Esophagus muscularis mucosa (tissue), 4 donors: ENCODE data around the gene STOM. TPM values are rescaled to one million over a fixed set of nuclear protein-coding genes. Genes with fewer than 3 reads are reported as not detected.

Experiments
- DNase-seq: peaks from one replicate; pipeline ENCODE4 v3.0.0-alpha.2; 2017; ENCODE audit errors: extremely low spot score
- H3K27ac ChIP-seq, 4 donors: fragments of 200-600 bp; sonication (generic); replicated peaks in 1 of 4; 1 replicate in 3 of 4; 2 replicates in 1 of 4; pipeline ENCODE4 v1.5.1; 2016 to 2019; ENCODE audit warnings: mild to moderate bottlenecking in 1 of 4
- H3K27me3 ChIP-seq, 4 donors: fragments of 200-600 bp; sonication (generic); one replicate each; pipeline versions ENCODE4 v1.5.1 to v1.6.0; 2016 to 2019
- H3K36me3 ChIP-seq, 4 donors: fragments of 200-600 bp; sonication (generic); one replicate each; pipeline ENCODE4 v1.5.1; 2016 to 2019
- H3K4me1 ChIP-seq, 4 donors: fragments of 200-600 bp; sonication (generic); one replicate each; pipeline ENCODE4 v1.5.1; 2016 to 2019
- H3K4me3 ChIP-seq, 4 donors: fragments of 200-600 bp; sonication (generic); 1 replicate in 2 of 4; 2 replicates in 2 of 4; pipeline ENCODE4 v1.5.1; 2016 to 2019; ENCODE audit warnings: mild to moderate bottlenecking in 4 of 4, moderate library complexity in 1 of 4
- H3K9me3 ChIP-seq, 4 donors: fragments of 200-600 bp; sonication (generic); 1 replicate in 3 of 4; 2 replicates in 1 of 4; pipeline ENCODE4 v1.5.1; 2016 to 2019
- CTCF ChIP-seq, 3 experiments: fragments of 200-600 bp in 2 of 3; fragments of 450-650 bp in 1 of 3; sonication (generic) in 2 of 3; IDR thresholded peaks; one replicate each; pipeline ENCODE4 v1.5.1; 2017 to 2019; ENCODE audit warnings: antibody characterized with exemption in 3 of 3, mild to moderate bottlenecking in 2 of 3, moderate library complexity in 1 of 3
- EP300 ChIP-seq: sonication (generic); formaldehyde crosslinking; IDR thresholded peaks from one replicate; pipeline ENCODE4 v1.6.1; 2017; ENCODE audit warnings: antibody characterized with exemption
- POLR2A ChIP-seq: fragments of 450-650 bp; IDR thresholded peaks from one replicate; pipeline ENCODE4 v1.6.1; 2017; ENCODE audit warnings: antibody characterized with exemption, moderate library complexity, mild to moderate bottlenecking, low read depth
- POLR2AphosphoS5 ChIP-seq, 2 donors: sonication (generic); formaldehyde crosslinking; IDR thresholded peaks; one replicate each; pipeline ENCODE4 v1.6.1; 2017; ENCODE audit warnings: antibody characterized with exemption in 2 of 2
- WGBS: methylation state at CpG from one replicate; pipeline ENCODE4 v1.1.5; 2018; 5-methylcytosine and 5-hydroxymethylcytosine counted together
- intact Hi-C: fragments of 100-400 bp; cut with DNase I; formaldehyde crosslinking; loops from one replicate; pipeline ENCODE4 v1.15.1; 2023
- total RNA-seq, 4 donors: library from RNA; depleted of rRNA; stranded (reverse); fragments of >200 nt; gene quantifications; one replicate each; pipeline versions ENCODE4 v1.1.0 to v1.2.1, GENCODE V29; 2016

STOM gene
- total RNA-seq, 4 donors from 2014 or later = 250 to 554 (median 444) TPM

- DNase-seq = no peak
- peak overlapping the region; percentile 94 to 97 (median 96) for H3K27ac ChIP-seq
- peaks cover 60 to 85% (median 80%) of the 10 kb centered on the region in 4 donors for H3K4me1 ChIP-seq
- H3K9me3 ChIP-seq = no peaks in the 10 kb centered on the region
- 25% methylated on average over 4 of the region's 4 CpGs for WGBS
- TF ChIP-seq POLR2A (no peak), POLR2AphosphoS5 (IDR thresholded peaks at IDR 0.05) (peak in 1 of 2 donors; percentile 39)
- intact Hi-C loops = no loop called here
- peaks cover 0 to 13% (median 6%) of the 10 kb centered on the region in 4 donors for H3K36me3 ChIP-seq
- no peaks in the 10 kb centered on the region for H3K27me3 ChIP-seq
- peak overlapping the region; percentile 74 to 87 (median 82) for H3K4me3 ChIP-seq
Measured at GRCh38 chr9:121367306-121368137, 2.5 kb downstream of the STOM start.

GRCh38 chr9:121366611-121367192 is 3.3 kb downstream of the STOM start:
- WGBS = 77% methylated on average over 5 of the region's 5 CpGs
- Histone ChIP-seq H3K4me3 (peak overlapping the region; percentile 74 to 87 (median 82)), H3K36me3 (peaks cover 0 to 13% (median 6%) of the 10 kb centered on the region in 4 donors), H3K27ac (peak overlapping the region; percentile 94 to 97 (median 96)), H3K27me3 (no peaks in the 10 kb centered on the region), H3K4me1 (peaks cover 60 to 85% (median 80%) of the 10 kb centered on the region in 4 donors), H3K9me3 (no peaks in the 10 kb centered on the region)
- DNase-seq = no peak
- intact Hi-C loops = no loop called here
- TF ChIP-seq POLR2AphosphoS5 (IDR thresholded peaks at IDR 0.05) (no peak), EP300 (no peak), POLR2A (no peak), CTCF (IDR thresholded peaks at IDR 0.05) (no peak)

- no peaks in the 10 kb centered on the region for H3K9me3 ChIP-seq
- H3K36me3 ChIP-seq = peaks cover 0 to 13% (median 6%) of the 10 kb centered on the region in 4 donors
- H3K27ac ChIP-seq = peak overlapping the region; percentile 94 to 97 (median 96)
- H3K27me3 ChIP-seq = no peaks in the 10 kb centered on the region
- TF ChIP-seq POLR2A (no peak), CTCF (IDR thresholded peaks at IDR 0.05) (no peak), POLR2AphosphoS5 (IDR thresholded peaks at IDR 0.05) (no peak), EP300 (no peak)
- H3K4me1 ChIP-seq = peaks cover 61 to 85% (median 80%) of the 10 kb centered on the region in 4 donors
- H3K4me3 ChIP-seq = peak overlapping the region; percentile 2 to 87 (median 82)
- intact Hi-C loops = no loop called here
- DNase-seq = no peak
- WGBS = 63% methylated on average over 2 of the region's 2 CpGs
Measured at GRCh38 chr9:121365564-121365963, 4.5 kb downstream of the STOM start.

GRCh38 chr9:121364886-121365285 is 5.2 kb downstream of the STOM start:
- no peaks in the 10 kb centered on the region for H3K9me3 ChIP-seq
- peaks cover 65 to 88% (median 84%) of the 10 kb centered on the region in 4 donors for H3K4me1 ChIP-seq
- H3K4me3 ChIP-seq = peak overlapping the region in 3 of 4 donors; percentile 19 to 87 (median 38)

More at GRCh38 chr9:121364886-121365285, 5.2 kb downstream of the STOM start:
- intact Hi-C loops = no loop called here
- Histone ChIP-seq H3K27me3 (no peaks in the 10 kb centered on the region), H3K27ac (peak overlapping the region; percentile 94 to 97 (median 96)), H3K36me3 (peaks cover 0 to 13% (median 6%) of the 10 kb centered on the region in 4 donors)
- TF ChIP-seq POLR2AphosphoS5 (IDR thresholded peaks at IDR 0.05) = no peak
- TF ChIP-seq POLR2A = no peak
- no peak for TF ChIP-seq EP300
- no peak for TF ChIP-seq CTCF (IDR thresholded peaks at IDR 0.05)
- no peak for DNase-seq
